Measurements from ENCODE around the gene CPT2. TPM values are rescaled to one million over a fixed set of nuclear protein-coding genes. Genes with fewer than 3 reads are reported as not detected.

CPT2 gene
- total and polyA plus RNA-seq, 2 of the 13 experiments (the other 11 are each of a cell fraction or from before 2014, with no cell fraction given) = 12.6 to 14.6 TPM

DNA sequence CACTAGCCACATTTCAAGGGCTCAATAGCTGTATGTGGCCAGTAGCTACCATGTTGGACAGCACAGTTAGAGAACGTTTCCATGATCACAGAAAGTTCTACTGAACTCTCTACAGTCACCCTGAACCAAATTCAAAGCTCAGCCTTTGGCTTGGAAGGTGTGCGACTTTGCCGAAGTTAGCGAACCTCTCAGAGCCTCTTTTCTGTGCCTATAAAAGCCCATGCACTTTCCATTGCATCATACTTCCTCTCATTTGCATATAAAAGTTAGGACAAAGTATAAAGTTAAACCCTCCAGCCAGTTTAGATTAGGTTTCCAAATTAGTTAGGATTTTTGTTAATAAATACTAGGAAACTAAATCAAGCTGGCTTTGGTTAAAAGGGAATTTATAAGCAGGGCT is 49.5 kb upstream of the CPT2 start:
- intact Hi-C loops (cut with micrococcal nuclease; ENCODE audit: unreplicated experiment) (loop anchor here (10.0 kb wide), 1 partner anchor 592 kb away; the partner anchor contains the start of gene TUT4), in situ Hi-C loops (cut with HindIII; ENCODE audit: extremely low pct_ligation_motif_present, low pct_unique_long_range_greater_than_20kb) (no loop called here)
- H3K9ac ChIP-seq (ENCODE audit: insufficient read depth, low read depth, low read length) = no peak overlapping the region
- FAIRE-seq = no peak
- H3K4me3 ChIP-seq (replicated peaks in 1 of 3; ENCODE audit: insufficient read depth in 1 of 3, low read depth in 2 of 3, low read length in 3 of 3) = no peak overlapping the region
- H3K27me3 ChIP-seq (ENCODE audit: control insufficient read depth in 1 of 2, insufficient read depth in 2 of 2, low read length in 2 of 2) = no peaks in the 10 kb centered on the region
- no peak for TF ChIP-seq ZFP36 (IDR thresholded peaks at IDR 0.05; ENCODE audit: borderline replicate concordance, low read depth, low read length, partially characterized antibody)
- TF ChIP-seq CEBPG (CRISPR knock-in tag; IDR thresholded peaks at IDR 0.05) = 0 out of 2 replicates have a peak, but pooled peaks have one; percentile 31
- TF ChIP-seq CEBPB (IDR thresholded peaks at IDR 0.05; ENCODE audit: borderline replicate concordance, low read depth, low read length) = peak; percentile 52; the same call in 1 of the 2 replicates
- TF ChIP-seq, protein P1, sequence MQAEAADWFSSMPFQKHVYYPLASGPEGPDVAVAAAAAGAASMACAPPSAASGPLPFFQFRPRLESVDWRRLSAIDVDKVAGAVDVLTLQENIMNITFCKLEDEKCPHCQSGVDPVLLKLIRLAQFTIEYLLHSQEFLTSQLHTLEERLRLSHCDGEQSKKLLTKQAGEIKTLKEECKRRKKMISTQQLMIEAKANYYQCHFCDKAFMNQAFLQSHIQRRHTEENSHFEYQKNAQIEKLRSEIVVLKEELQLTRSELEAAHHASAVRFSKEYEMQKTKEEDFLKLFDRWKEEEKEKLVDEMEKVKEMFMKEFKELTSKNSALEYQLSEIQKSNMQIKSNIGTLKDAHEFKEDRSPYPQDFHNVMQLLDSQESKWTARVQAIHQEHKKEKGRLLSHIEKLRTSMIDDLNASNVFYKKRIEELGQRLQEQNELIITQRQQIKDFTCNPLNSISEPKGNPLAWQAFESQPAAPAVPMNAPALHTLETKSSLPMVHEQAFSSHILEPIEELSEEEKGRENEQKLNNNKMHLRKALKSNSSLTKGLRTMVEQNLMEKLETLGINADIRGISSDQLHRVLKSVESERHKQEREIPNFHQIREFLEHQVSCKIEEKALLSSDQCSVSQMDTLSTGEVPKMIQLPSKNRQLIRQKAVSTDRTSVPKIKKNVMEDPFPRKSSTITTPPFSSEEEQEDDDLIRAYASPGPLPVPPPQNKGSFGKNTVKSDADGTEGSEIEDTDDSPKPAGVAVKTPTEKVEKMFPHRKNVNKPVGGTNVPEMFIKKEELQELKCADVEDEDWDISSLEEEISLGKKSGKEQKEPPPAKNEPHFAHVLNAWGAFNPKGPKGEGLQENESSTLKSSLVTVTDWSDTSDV (CRISPR knock-in tag; IDR thresholded peaks at IDR 0.05) = no peak
- no peak for TF ChIP-seq NR1H2 (CRISPR knock-in tag; IDR thresholded peaks at IDR 0.05; ENCODE audit: borderline replicate concordance, low read depth)
- TF ChIP-seq ZBTB20 (CRISPR knock-in tag; IDR thresholded peaks at IDR 0.05; ENCODE audit: borderline replicate concordance, low read depth) = no peak
- no peak for TF ChIP-seq ETV6 (CRISPR knock-in tag; conservative IDR thresholded peaks at IDR 0.05)
- TF ChIP-seq SOX6 (IDR thresholded peaks at IDR 0.05) = no peak
- no peak for TF ChIP-seq SOX6 (CRISPR knock-in tag; IDR thresholded peaks at IDR 0.05)
- TF ChIP-seq HMG20A (CRISPR knock-in tag; IDR thresholded peaks at IDR 0.05; ENCODE audit: borderline replicate concordance) = no peak
- TF ChIP-seq, protein P2, sequence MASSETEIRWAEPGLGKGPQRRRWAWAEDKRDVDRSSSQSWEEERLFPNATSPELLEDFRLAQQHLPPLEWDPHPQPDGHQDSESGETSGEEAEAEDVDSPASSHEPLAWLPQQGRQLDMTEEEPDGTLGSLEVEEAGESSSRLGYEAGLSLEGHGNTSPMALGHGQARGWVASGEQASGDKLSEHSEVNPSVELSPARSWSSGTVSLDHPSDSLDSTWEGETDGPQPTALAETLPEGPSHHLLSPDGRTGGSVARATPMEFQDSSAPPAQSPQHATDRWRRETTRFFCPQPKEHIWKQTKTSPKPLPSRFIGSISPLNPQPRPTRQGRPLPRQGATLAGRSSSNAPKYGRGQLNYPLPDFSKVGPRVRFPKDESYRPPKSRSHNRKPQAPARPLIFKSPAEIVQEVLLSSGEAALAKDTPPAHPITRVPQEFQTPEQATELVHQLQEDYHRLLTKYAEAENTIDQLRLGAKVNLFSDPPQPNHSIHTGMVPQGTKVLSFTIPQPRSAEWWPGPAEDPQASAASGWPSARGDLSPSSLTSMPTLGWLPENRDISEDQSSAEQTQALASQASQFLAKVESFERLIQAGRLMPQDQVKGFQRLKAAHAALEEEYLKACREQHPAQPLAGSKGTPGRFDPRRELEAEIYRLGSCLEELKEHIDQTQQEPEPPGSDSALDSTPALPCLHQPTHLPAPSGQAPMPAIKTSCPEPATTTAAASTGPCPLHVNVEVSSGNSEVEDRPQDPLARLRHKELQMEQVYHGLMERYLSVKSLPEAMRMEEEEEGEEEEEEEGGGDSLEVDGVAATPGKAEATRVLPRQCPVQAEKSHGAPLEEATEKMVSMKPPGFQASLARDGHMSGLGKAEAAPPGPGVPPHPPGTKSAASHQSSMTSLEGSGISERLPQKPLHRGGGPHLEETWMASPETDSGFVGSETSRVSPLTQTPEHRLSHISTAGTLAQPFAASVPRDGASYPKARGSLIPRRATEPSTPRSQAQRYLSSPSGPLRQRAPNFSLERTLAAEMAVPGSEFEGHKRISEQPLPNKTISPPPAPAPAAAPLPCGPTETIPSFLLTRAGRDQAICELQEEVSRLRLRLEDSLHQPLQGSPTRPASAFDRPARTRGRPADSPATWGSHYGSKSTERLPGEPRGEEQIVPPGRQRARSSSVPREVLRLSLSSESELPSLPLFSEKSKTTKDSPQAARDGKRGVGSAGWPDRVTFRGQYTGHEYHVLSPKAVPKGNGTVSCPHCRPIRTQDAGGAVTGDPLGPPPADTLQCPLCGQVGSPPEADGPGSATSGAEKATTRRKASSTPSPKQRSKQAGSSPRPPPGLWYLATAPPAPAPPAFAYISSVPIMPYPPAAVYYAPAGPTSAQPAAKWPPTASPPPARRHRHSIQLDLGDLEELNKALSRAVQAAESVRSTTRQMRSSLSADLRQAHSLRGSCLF (CRISPR knock-in tag; IDR thresholded peaks at IDR 0.05; ENCODE audit: borderline replicate concordance) = no peak
- TF ChIP-seq ZBTB8A (CRISPR knock-in tag; IDR thresholded peaks at IDR 0.05; ENCODE audit: borderline replicate concordance, low read depth) = no peak
- TF ChIP-seq FIP1L1 (IDR thresholded peaks at IDR 0.05; ENCODE audit: borderline replicate concordance, insufficient read depth, low read depth, low read length) = no peak
- no peak for TF ChIP-seq RFXAP (CRISPR knock-in tag; IDR thresholded peaks at IDR 0.05; ENCODE audit: borderline replicate concordance)
- no peak for TF ChIP-seq ZNF501 (CRISPR knock-in tag; IDR thresholded peaks at IDR 0.05)
- TF ChIP-seq ZNF33A (CRISPR knock-in tag; IDR thresholded peaks at IDR 0.05; ENCODE audit: borderline replicate concordance) = no peak
- no peak for TF ChIP-seq ZIK1 (CRISPR knock-in tag; IDR thresholded peaks at IDR 0.05; ENCODE audit: borderline replicate concordance, low read depth)
- CTCF ChIA-PET (ENCODE audit: low intra/inter-chr PET ratio, low total read pairs) = no interaction called here
- no peaks in the 10 kb centered on the region for H4K20me1 ChIP-seq (ENCODE audit: insufficient read depth, low read length)
- POLR2A ChIA-PET = interaction anchor here (0.8 to 4.8 kb wide), 3 partner anchors 9 to 20 kb away, joined by 3 to 62 read pairs (median 10); no protein-coding TSS in a partner anchor
- no peaks in the 10 kb centered on the region for H3K9me3 ChIP-seq (ENCODE audit: low read length)
- peak overlapping the region; percentile 88 for H3K27ac ChIP-seq (ENCODE audit: extremely low read length, insufficient read depth, low read length)
- DNase-seq (ENCODE audit: low spot score) = no peak
- WGBS (ENCODE audit: low lambda C conversion rate) = 54% methylated on average over 4 of the region's 4 CpGs
- peaks cover 53% of the 10 kb centered on the region for H3K4me1 ChIP-seq (ENCODE audit: insufficient read depth, low read length)
- no TSS peak for BruUV-seq (replicated peaks)
- peak overlapping the region; percentile 96; the same call in 1 of the 2 replicates for H3K4me2 ChIP-seq (ENCODE audit: low read depth, low read length)
- no peaks in the 10 kb centered on the region for H3K36me3 ChIP-seq (replicated peaks in 1 of 2; ENCODE audit: control insufficient read depth in 1 of 2, insufficient read depth in 2 of 2, low read length in 2 of 2)
- no peak for ATAC-seq
- H3K79me2 ChIP-seq (ENCODE audit: insufficient read depth, low read length) = no peaks in the 10 kb centered on the region
- H2AFZ ChIP-seq (ENCODE audit: low read length) = no peak overlapping the region
